ENCODE data around the gene C14orf119. TPM values are rescaled to one million over a fixed set of nuclear protein-coding genes. Genes with fewer than 3 reads are reported as not detected.

Gene C14orf119
- total and polyA plus RNA-seq, 9 of the 15 experiments (the other 6 are each of a cell fraction or from before 2014, with no cell fraction given): 36.7 to 251 (median 51.8) TPM

DNA sequence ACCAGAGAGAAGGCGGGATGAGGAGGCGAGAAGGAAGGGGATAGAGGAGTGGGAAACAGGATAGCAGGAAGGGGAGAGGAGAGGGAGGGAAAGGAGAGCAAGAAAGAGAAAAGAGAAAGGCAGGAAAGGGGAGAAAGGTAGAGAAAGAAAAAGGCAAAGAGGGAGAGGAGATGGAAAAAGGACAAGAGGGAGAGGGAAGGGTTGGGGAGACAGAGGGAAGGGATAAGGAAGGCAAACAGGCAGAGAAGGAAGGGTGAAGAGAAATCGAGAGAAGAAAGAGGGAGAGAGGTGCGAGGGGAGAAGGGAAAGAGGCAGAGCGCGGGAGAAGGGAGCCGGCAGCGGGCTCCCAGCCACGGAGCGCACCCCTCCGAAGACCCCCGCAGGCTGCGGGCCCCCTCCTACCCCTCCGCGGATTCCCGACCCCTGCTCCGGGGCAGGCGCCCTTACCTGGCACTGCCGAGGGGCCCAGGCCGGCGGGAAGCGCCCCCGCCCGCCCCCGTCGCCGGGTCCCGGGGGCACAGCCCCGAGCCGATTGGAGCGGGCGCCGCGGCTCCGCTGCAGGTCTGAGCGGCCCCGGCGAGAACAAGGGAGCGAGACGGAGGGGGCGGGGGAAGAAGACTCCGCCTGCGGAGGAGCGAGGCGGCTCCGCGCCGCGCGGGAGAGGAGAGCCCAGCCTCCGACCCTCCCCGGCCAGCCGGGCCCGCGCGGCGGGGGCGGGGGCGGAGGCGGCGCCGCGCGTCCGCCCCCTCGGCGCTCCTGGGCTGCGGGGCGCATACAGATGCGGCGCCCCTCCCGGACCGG lies 38.1 kb upstream of the C14orf119 start, which contains the start of gene CDH24 (continued):
- TF ChIP-seq KDM4B (IDR thresholded peaks at IDR 0.05; ENCODE audit: borderline replicate concordance in 2 of 2, low read depth in 1 of 2): no peak
- no peak for TF ChIP-seq ZNF445 (CRISPR knock-in tag; IDR thresholded peaks at IDR 0.05; ENCODE audit: low read depth)
- no peak for TF ChIP-seq MTA3 (IDR thresholded peaks at IDR 0.05; ENCODE audit: borderline replicate concordance)
- no peak for TF ChIP-seq ZNF347 (CRISPR knock-in tag; IDR thresholded peaks at IDR 0.05; ENCODE audit: low read depth)
- no peak for TF ChIP-seq BRF1 (IDR thresholded peaks at IDR 0.05; ENCODE audit: borderline replicate concordance, extremely low read depth, insufficient read length)
- TF ChIP-seq, protein P1, sequence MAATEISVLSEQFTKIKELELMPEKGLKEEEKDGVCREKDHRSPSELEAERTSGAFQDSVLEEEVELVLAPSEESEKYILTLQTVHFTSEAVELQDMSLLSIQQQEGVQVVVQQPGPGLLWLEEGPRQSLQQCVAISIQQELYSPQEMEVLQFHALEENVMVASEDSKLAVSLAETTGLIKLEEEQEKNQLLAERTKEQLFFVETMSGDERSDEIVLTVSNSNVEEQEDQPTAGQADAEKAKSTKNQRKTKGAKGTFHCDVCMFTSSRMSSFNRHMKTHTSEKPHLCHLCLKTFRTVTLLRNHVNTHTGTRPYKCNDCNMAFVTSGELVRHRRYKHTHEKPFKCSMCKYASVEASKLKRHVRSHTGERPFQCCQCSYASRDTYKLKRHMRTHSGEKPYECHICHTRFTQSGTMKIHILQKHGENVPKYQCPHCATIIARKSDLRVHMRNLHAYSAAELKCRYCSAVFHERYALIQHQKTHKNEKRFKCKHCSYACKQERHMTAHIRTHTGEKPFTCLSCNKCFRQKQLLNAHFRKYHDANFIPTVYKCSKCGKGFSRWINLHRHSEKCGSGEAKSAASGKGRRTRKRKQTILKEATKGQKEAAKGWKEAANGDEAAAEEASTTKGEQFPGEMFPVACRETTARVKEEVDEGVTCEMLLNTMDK (IDR thresholded peaks at IDR 0.05; ENCODE audit: borderline replicate concordance, insufficient read depth, low read depth, low read length, poor library complexity, severe bottlenecking): no peak
- TF ChIP-seq, protein P2, sequence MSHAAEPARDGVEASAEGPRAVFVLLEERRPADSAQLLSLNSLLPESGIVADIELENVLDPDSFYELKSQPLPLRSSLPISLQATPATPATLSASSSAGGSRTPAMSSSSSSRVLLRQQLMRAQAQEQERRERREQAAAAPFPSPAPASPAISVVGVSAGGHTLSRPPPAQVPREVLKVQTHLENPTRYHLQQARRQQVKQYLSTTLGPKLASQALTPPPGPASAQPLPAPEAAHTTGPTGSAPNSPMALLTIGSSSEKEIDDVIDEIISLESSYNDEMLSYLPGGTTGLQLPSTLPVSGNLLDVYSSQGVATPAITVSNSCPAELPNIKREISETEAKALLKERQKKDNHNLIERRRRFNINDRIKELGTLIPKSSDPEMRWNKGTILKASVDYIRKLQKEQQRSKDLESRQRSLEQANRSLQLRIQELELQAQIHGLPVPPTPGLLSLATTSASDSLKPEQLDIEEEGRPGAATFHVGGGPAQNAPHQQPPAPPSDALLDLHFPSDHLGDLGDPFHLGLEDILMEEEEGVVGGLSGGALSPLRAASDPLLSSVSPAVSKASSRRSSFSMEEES (CRISPR knock-in tag; IDR thresholded peaks at IDR 0.05): no peak
- peak in 1 of 2 experiments; percentile 73; a peak in 2 of 4 replicates for TF ChIP-seq HDAC1 (IDR thresholded peaks at IDR 0.05)
- TF ChIP-seq ATF1 (CRISPR knock-in tag; IDR thresholded peaks at IDR 0.05): no peak
- TF ChIP-seq ATF1 (tag; IDR thresholded peaks at IDR 0.05): no peak
- TF ChIP-seq, protein P3, sequence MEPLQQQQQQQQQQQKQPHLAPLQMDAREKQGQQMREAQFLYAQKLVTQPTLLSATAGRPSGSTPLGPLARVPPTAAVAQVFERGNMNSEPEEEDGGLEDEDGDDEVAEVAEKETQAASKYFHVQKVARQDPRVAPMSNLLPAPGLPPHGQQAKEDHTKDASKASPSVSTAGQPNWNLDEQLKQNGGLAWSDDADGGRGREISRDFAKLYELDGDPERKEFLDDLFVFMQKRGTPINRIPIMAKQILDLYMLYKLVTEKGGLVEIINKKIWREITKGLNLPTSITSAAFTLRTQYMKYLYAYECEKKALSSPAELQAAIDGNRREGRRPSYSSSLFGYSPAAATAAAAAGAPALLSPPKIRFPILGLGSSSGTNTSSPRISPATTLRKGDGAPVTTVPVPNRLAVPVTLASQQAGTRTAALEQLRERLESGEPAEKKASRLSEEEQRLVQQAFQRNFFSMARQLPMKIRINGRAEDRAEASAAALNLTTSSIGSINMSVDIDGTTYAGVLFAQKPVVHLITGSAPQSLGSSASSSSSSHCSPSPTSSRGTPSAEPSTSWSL (CRISPR knock-in tag; IDR thresholded peaks at IDR 0.05; ENCODE audit: borderline replicate concordance): no peak
- no peak for TF ChIP-seq ZNF384 (IDR thresholded peaks at IDR 0.05; ENCODE audit: low read depth, low read length)
- TF ChIP-seq RBM14 (IDR thresholded peaks at IDR 0.05; ENCODE audit: borderline replicate concordance, insufficient read depth, low read depth, low read length): no peak
- no peak for TF ChIP-seq MED1 (CRISPR knock-in tag; IDR thresholded peaks at IDR 0.05; ENCODE audit: borderline replicate concordance)
- TF ChIP-seq, protein P4, sequence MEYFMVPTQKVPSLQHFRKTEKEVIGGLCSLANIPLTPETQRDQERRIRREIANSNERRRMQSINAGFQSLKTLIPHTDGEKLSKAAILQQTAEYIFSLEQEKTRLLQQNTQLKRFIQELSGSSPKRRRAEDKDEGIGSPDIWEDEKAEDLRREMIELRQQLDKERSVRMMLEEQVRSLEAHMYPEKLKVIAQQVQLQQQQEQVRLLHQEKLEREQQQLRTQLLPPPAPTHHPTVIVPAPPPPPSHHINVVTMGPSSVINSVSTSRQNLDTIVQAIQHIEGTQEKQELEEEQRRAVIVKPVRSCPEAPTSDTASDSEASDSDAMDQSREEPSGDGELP (CRISPR knock-in tag; IDR thresholded peaks at IDR 0.05; ENCODE audit: borderline replicate concordance): no peak
- no peak for TF ChIP-seq GATA2 (CRISPR knock-in tag; IDR thresholded peaks at IDR 0.05)
- TF ChIP-seq, protein P5, sequence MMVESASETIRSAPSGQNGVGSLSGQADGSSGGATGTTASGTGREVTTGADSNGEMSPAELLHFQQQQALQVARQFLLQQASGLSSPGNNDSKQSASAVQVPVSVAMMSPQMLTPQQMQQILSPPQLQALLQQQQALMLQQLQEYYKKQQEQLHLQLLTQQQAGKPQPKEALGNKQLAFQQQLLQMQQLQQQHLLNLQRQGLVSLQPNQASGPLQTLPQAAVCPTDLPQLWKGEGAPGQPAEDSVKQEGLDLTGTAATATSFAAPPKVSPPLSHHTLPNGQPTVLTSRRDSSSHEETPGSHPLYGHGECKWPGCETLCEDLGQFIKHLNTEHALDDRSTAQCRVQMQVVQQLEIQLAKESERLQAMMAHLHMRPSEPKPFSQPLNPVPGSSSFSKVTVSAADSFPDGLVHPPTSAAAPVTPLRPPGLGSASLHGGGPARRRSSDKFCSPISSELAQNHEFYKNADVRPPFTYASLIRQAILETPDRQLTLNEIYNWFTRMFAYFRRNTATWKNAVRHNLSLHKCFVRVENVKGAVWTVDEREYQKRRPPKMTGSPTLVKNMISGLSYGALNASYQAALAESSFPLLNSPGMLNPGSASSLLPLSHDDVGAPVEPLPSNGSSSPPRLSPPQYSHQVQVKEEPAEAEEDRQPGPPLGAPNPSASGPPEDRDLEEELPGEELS (CRISPR knock-in tag; IDR thresholded peaks at IDR 0.05; ENCODE audit: borderline replicate concordance): no peak
- TF ChIP-seq ARHGAP35 (IDR thresholded peaks at IDR 0.05; ENCODE audit: partially characterized antibody): peak; percentile 78

All from K562 (cell line).